Astrocyte (in vitro differentiated cells and primary cell): ENCODE measurements around the gene AKAP9. TPM values are rescaled to one million over a fixed set of nuclear protein-coding genes. Genes with fewer than 3 reads are reported as not detected.

Source experiments
- DNase-seq: peaks from one replicate; pipeline ENCODE4 v3.0.0-alpha.2; 2010; ENCODE audit warnings: low read depth
- FAIRE-seq: peaks from 2 replicates; lab custom pipeline; 2011; peaks lifted over from hg19 to GRCh38; lab: Jason Lieb, UNC
- H2AFZ ChIP-seq: 2 replicates; pipeline ENCODE4 v1.6.0; 2012; ENCODE audit warnings: low read depth, low read length, inconsistent platforms
- H3K27ac ChIP-seq: 2 replicates; pipeline ENCODE4 v1.5.1; 2011; ENCODE audit warnings: low read depth, low read length, inconsistent platforms
- H3K27me3 ChIP-seq: 2 replicates; pipeline ENCODE4 v1.6.0; 2011; ENCODE audit warnings: low read length, inconsistent platforms; ENCODE audit not compliant: insufficient read depth
- H3K36me3 ChIP-seq: 2 replicates; pipeline ENCODE4 v1.5.1; 2011; ENCODE audit warnings: low read length, inconsistent platforms; ENCODE audit not compliant: insufficient read depth
- H3K4me1 ChIP-seq: 2 replicates; pipeline ENCODE4 v1.5.1; 2011; ENCODE audit warnings: low read length, inconsistent platforms; ENCODE audit not compliant: insufficient read depth
- H3K4me2 ChIP-seq: 2 replicates; pipeline ENCODE4 v1.6.0; 2012; ENCODE audit warnings: low read length, inconsistent platforms
- H3K4me3 ChIP-seq: 2 replicates; pipeline ENCODE4 v1.5.1; 2011; ENCODE audit warnings: low read depth, mild to moderate bottlenecking, low read length, inconsistent platforms; ENCODE audit not compliant: insufficient read depth
- H3K79me2 ChIP-seq: 2 replicates; pipeline ENCODE4 v1.6.0; 2012; ENCODE audit warnings: mild to moderate bottlenecking, low read length, inconsistent platforms; ENCODE audit not compliant: insufficient read depth
- H3K9ac ChIP-seq: 2 replicates; pipeline ENCODE4 v1.6.0; 2012; ENCODE audit warnings: mild to moderate bottlenecking, low read length, inconsistent platforms
- H3K9me3 ChIP-seq: 2 replicates; pipeline ENCODE4 v1.5.1; 2012; ENCODE audit warnings: low read depth, mild to moderate bottlenecking, low read length, inconsistent platforms; ENCODE audit not compliant: insufficient read depth
- H4K20me1 ChIP-seq: 2 replicates; pipeline ENCODE4 v1.6.0; 2012; ENCODE audit warnings: low read length, inconsistent platforms; ENCODE audit not compliant: insufficient read depth
- H3K27ac Mint-ChIP-seq: one replicate; pipeline ENCODE4 v1.8.0; 2021; ENCODE audit warnings: mild to moderate bottlenecking, mixed read lengths; ENCODE audit not compliant: unreplicated experiment
- H3K27me3 Mint-ChIP-seq: one replicate; pipeline ENCODE4 v1.8.0; 2021; ENCODE audit warnings: low read depth, mixed read lengths; ENCODE audit not compliant: unreplicated experiment
- H3K36me3 Mint-ChIP-seq: one replicate; pipeline ENCODE4 v1.8.0; 2021; ENCODE audit warnings: low read depth, mixed read lengths; ENCODE audit not compliant: unreplicated experiment
- H3K4me1 Mint-ChIP-seq: one replicate; pipeline ENCODE4 v1.8.0; 2021; ENCODE audit warnings: low read depth, mixed read lengths; ENCODE audit not compliant: unreplicated experiment
- H3K4me3 Mint-ChIP-seq: one replicate; pipeline ENCODE4 v1.8.0; 2021; ENCODE audit warnings: mild to moderate bottlenecking, moderate library complexity, mixed read lengths; ENCODE audit not compliant: unreplicated experiment
- H3K9me3 Mint-ChIP-seq: one replicate; pipeline ENCODE4 v1.8.0; 2021; ENCODE audit warnings: mild to moderate bottlenecking, mixed read lengths; ENCODE audit not compliant: unreplicated experiment
- EZH2 ChIP-seq: IDR thresholded peaks from 2 replicates; pipeline ENCODE4 v1.6.1; 2012; ENCODE audit warnings: mild to moderate bottlenecking, low read length, inconsistent platforms; ENCODE audit not compliant: insufficient read depth
- total RNA-seq: library from RNA; stranded (reverse); gene quantifications from 2 replicates; pipeline ENCODE4 v1.2.1, GENCODE V29; 2021
- TF ChIP-seq, protein P1 (sequence below): IDR thresholded peaks from 2 replicates; pipeline ENCODE4 v1.5.1; 2011; ENCODE audit warnings: low read depth, mild to moderate bottlenecking, inconsistent platforms, low read length, moderate library complexity; ENCODE audit not compliant: insufficient read depth

The AKAP9 gene
- total RNA-seq, 1 donor from 2014 or later = 55.6 TPM

DNA sequence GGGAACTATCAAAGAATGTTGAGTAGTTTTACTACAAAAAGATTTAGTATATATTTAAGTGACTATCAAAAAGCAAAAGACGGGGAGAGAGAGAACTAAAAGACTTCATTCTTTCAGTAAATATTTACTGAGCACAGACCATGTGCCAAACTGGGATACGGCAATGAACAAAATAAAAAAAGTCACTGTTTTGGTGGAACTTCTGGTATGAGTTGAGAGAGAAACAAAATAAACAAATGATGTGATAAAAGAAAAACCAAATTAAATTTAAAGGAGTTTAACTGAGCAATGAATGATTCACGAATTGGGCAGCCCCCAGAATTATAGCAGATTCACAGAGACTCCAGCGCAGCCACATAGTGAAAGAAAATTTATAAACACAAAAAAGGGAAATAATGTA lies 17.8 kb upstream of the AKAP9 start:
- TF ChIP-seq, protein P1, sequence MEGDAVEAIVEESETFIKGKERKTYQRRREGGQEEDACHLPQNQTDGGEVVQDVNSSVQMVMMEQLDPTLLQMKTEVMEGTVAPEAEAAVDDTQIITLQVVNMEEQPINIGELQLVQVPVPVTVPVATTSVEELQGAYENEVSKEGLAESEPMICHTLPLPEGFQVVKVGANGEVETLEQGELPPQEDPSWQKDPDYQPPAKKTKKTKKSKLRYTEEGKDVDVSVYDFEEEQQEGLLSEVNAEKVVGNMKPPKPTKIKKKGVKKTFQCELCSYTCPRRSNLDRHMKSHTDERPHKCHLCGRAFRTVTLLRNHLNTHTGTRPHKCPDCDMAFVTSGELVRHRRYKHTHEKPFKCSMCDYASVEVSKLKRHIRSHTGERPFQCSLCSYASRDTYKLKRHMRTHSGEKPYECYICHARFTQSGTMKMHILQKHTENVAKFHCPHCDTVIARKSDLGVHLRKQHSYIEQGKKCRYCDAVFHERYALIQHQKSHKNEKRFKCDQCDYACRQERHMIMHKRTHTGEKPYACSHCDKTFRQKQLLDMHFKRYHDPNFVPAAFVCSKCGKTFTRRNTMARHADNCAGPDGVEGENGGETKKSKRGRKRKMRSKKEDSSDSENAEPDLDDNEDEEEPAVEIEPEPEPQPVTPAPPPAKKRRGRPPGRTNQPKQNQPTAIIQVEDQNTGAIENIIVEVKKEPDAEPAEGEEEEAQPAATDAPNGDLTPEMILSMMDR = no peak
- TF ChIP-seq EZH2 = no peak
- H4K20me1 ChIP-seq = no peaks in the 10 kb centered on the region
- H3K27me3 ChIP-seq = no peaks in the 10 kb centered on the region
- H3K4me1 ChIP-seq = no peaks in the 10 kb centered on the region
- DNase-seq (no peak), FAIRE-seq (no peak)
- H2AFZ ChIP-seq = peak overlapping the region; percentile 34
- no peak overlapping the region for H3K4me2 ChIP-seq
- no peaks in the 10 kb centered on the region for H3K9me3 Mint-ChIP-seq
- H3K36me3 ChIP-seq = no peaks in the 10 kb centered on the region
- H3K36me3 Mint-ChIP-seq = no peaks in the 10 kb centered on the region
- H3K4me3 Mint-ChIP-seq = no peak overlapping the region
- no peaks in the 10 kb centered on the region for H3K27me3 Mint-ChIP-seq
- no peak overlapping the region for H3K9ac ChIP-seq
- no peaks in the 10 kb centered on the region for H3K4me1 Mint-ChIP-seq
- H3K4me3 ChIP-seq = no peak overlapping the region
- no peaks in the 10 kb centered on the region for H3K79me2 ChIP-seq
- H3K27ac ChIP-seq = no peak overlapping the region
- H3K9me3 ChIP-seq = no peaks in the 10 kb centered on the region
- H3K27ac Mint-ChIP-seq = no peak overlapping the region

DNA sequence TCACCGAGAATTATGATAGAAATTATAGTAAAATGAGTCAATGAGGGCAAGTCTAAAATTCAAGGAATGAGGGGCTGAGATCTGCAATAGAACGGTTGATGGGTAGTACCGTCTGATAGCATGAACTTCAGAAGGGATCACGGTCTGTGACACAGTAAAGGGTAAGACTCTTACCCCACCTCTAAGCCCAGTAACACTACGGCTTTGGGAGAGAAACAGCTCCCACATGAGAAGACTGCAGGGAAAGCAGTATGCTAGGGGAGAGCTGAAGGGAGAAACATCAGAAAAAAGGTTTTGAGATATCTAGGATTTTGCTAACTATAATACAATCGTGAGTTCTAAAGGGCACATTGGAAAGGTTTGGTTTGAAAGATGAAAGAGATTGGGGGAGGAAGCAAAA lies 12.8 kb upstream of the AKAP9 start:
- Histone ChIP-seq H3K79me2 (no peaks in the 10 kb centered on the region), H3K9ac (no peak overlapping the region), H3K36me3 (no peaks in the 10 kb centered on the region), H3K27me3 (no peaks in the 10 kb centered on the region), H3K27ac (no peak overlapping the region), H3K4me3 (no peak overlapping the region), H2AFZ (no peak overlapping the region), H3K4me1 (no peaks in the 10 kb centered on the region), H3K4me2 (no peak overlapping the region), H4K20me1 (no peaks in the 10 kb centered on the region), H3K9me3 (no peaks in the 10 kb centered on the region)
- no peak overlapping the region for H3K4me3 Mint-ChIP-seq
- no peaks in the 10 kb centered on the region for H3K36me3 Mint-ChIP-seq
- H3K27ac Mint-ChIP-seq = no peak overlapping the region
- H3K9me3 Mint-ChIP-seq = no peaks in the 10 kb centered on the region
- no peaks in the 10 kb centered on the region for H3K4me1 Mint-ChIP-seq
- TF ChIP-seq EZH2 = no peak
- TF ChIP-seq, protein P1 = no peak
- no peaks in the 10 kb centered on the region for H3K27me3 Mint-ChIP-seq
- DNase-seq = no peak
- no peak for FAIRE-seq

DNA sequence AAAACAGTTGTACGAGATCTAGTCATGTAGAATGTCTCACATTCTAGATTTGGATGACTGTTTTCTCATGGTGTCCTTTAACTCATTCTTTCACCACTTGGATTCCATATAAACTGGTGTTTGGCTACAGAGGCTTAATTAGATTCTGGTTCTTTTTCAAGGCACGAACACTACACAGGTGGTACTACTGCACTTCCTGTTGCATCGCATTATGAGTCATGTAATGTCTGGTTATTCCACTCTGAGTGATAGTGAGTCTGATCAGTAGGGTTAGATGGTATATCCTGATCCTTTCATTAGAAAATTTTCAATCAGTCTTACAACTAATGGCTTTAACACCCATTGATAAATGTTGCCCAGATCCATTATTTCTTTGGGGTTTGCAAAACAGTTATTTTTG lies 11.2 kb upstream of the AKAP9 start:
- no peaks in the 10 kb centered on the region for H3K4me1 Mint-ChIP-seq
- TF ChIP-seq, protein P1 = no peak
- TF ChIP-seq EZH2 = no peak
- no peaks in the 10 kb centered on the region for H3K36me3 Mint-ChIP-seq
- no peaks in the 10 kb centered on the region for H3K79me2 ChIP-seq
- H3K9ac ChIP-seq = no peak overlapping the region
- no peak overlapping the region for H3K27ac Mint-ChIP-seq
- no peak for DNase-seq
- no peaks in the 10 kb centered on the region for H3K36me3 ChIP-seq
- no peak overlapping the region for H3K27ac ChIP-seq
- H3K4me3 ChIP-seq = no peak overlapping the region
- H3K4me3 Mint-ChIP-seq = no peak overlapping the region
- H3K4me1 ChIP-seq = no peaks in the 10 kb centered on the region
- no peaks in the 10 kb centered on the region for H3K27me3 Mint-ChIP-seq
- FAIRE-seq = no peak
- H3K27me3 ChIP-seq = no peaks in the 10 kb centered on the region
- no peaks in the 10 kb centered on the region for H4K20me1 ChIP-seq
- H3K9me3 Mint-ChIP-seq = no peaks in the 10 kb centered on the region
- H3K4me2 ChIP-seq = no peak overlapping the region
- no peaks in the 10 kb centered on the region for H3K9me3 ChIP-seq
- no peak overlapping the region for H2AFZ ChIP-seq
